HG03139 (cell line): ENCODE data around the gene SPATA31C1.
"Not testable (repeated sequence)": the region's sequence is repeated elsewhere in the genome, so short reads cannot be mapped to it uniquely, and the experiment has no call there.

Experiments used
- ATAC-seq: cut with Tn5 transposase; IDR thresholded peaks from one replicate; pipeline ENCODE4 v1.9.1; 2021; ENCODE audit not compliant: unreplicated experiment

SPATA31C1 gene

DNA sequence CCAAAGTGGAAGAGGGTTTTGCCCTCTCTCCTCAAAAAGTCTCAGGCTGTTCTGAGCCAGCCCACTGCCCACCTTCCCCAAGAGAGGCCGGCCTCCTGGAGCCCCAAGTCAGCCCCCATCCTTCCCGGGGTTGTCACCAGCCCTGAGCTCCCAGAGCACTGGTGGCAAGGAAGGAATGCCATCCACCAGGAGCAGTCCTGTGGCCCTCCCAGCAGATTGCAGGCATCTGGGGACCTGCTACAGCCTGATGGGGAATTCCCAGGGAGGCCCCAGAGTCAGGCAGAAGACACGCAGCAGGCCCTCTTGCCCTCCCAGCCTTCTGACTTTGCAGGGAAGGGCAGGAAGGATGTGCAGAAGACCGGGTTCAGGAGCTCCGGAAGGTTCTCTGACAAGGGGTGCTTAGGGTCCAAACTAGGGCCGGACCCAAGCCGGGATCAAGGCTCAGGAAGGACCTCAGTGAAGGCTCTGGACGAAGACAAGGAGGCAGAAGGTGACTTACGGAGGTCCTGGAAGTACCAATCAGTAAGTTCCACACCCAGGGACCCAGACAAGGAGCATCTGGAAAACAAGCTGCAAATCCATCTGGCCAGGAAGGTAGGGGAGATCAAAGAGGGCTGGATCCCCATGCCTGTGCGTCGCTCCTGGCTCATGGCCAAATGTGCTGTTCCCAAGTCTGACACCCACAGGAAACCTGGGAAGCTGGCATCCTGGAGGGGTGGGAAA lies 31.4 kb upstream of the SPATA31C1 start:
- no peak for ATAC-seq

DNA sequence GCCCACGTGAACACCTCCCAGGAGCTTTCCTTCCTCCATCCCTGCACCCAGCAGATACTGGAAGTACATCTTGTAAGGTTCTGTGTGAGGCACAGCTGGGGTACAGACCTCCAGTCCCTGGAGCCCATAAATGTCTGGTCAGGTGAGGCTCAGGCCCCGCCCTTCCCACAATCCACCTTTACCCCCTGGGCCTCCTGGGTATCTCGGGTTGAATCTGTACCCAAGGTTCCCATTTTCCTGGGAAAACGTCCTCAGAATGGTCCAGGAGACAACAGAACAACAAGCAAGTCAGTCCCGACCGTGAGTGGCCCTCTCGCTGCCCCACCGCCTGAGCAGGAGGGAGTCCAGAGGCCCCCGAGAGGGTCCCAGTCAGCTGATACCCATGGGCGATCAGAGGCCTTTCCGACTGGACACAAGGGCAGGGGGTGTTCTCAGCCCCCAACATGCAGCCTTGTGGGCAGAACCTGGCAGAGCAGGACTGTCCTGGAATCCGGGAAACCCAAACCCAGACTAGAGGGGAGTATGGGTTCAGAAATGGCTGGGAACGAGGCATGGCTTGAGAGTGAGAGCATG lies 30.7 kb upstream of the SPATA31C1 start:
- ATAC-seq: no peak

DNA sequence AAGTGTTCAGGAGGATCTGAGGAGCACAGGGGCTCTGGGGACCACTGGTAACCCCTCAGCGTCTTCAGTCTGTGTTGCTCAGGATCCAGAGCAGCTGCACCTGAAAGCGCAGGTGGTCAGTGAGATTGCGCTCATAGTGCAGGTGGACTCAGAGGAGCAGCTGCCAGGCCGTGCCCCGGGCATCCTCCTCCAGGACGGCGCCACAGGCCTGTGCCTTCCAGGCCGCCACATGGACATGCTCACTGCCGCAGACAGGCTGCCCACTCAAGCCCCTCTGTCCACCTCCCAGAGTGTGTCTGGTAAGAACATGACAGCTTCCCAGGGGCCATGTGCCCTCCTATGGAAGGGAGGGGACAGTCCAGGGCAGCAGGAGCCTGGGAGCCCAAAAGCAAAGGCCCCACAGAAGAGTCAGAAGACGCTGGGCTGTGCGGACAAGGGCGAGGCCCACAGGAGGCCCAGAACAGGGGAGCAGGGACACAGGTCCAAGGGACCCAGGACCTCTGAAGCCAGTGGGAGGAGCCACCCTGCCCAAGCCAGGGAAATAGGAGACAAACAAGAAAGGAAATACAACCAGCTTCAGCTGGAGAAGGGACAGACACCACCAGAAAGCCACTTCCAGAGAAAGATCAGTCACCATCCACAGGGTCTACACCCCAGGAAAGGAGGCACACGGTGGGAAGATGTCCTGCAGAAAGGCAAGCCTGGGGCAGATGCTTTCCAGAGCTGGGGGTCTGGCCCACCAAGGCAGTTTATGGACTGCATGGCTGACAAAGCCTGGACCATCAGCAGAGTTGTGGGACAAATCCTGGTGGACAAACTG lies 29.9 kb upstream of the SPATA31C1 start:
- no peak for ATAC-seq

DNA sequence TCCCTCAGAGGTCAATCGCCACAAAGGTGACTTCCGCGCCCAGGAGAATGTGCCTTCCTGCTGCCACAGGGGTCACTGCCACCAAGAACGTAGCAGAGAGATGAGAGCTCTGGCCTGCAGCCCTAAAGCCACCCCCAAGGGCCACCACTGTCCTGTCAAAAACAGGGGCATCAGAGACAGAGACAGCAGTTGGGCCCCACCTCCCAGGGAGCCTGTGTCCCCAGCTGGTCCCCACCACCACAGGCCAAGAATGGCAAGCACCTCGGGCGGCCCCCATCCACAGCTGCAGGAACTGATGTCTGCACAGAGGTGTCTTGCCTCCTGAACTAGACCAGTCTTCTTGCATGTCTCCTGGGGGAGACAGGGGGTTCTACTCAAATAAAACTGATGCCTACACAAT lies 29.3 kb upstream of the SPATA31C1 start:
- no peak for ATAC-seq

DNA sequence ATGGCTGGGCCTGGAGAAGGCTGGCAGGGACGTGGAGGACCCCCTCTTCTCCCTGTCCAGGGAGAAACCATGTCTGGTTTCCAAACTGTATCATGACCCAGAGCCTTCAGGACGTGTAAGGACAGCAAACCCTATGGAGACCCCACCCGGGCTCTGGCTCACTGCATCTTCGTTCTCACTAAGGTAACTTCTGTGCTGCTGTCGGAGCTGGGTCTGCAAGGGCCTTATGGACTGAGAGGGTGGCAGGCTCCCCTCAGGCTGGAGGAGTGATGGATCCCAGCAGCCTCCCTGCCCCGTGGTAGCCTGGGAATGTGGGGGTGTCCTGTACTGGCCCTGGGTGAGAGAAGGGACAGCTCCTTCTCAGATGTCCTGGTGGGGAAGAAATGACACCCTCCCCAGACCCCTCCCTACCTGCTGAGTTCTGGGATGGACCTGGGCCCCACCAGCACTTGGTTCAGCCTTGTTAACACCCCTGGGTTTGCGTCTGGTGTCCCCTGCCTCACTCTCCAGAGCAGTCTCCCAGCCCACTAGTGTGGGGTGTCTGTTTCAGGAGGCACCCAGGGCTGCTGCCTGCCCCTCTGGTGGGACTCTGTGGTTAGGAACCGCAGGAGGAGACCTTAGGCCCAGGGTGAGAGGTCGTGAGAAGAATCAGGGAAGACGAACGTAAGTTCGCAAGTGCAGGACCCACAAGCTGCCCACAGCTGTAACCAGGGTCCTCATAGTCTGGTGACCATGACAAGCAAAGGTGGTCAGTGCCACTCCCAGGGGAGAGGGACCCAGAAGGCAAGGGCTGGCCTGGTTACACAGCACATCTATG lies 28.5 kb upstream of the SPATA31C1 start:
- ATAC-seq: no peak

DNA sequence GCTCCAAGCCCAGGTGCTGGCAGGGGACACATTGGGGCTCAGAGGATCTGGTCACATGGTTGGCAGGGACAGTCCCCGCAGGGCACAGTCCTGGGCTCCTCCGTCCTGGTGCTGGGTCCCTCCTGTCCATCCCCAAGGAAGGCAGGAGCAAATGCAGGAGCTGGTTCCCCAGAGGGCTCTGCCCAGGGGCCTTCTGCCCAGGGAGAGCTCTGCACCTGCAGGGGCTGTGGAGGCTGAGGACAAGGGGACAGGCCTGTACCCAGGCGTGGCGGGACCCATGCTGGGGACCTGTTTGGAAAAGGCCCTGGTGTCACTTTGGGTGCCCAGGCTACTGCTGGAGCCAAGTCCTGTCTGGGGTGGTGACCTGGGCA lies 27.9 kb upstream of the SPATA31C1 start:
- no peak for ATAC-seq

DNA sequence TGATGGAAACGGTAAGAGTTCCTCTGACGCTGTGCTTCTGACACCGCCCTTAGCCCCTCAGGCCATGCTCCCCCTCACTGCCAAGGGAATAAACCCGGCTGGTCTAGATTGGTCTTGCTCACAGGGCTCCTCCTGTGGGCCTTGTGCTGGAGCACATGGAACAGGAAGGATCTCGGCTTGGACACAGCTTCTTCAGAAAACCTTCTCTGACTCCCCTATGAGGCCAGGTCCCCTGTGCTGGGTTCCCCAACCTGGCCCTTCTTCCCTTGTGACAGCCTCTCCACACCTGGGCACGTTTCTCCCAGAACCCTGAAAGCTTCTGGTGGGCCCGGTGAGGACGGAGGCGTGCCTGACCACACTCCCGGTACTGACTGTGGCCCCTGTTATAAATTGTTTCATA lies 26.9 kb upstream of the SPATA31C1 start:
- no peak for ATAC-seq

DNA sequence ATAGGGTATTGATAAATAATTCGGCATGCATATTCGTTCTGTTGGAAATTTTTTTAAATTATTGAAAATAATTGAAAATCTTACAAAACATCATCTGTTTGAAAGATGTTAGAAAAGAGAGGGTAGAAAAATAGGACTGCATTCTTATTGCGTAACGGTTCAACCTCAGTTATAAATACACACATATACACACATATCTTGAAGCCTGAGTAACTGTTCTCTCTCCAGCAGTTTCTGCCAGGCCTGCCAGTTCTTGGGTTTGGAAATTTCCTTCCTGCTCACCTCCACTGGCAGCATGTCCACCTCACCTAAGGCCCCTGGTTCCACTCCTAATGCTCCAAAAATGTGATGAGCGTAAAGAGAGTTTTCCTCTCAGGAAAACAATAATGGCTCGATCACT lies 26.0 kb upstream of the SPATA31C1 start:
- no peak for ATAC-seq

DNA sequence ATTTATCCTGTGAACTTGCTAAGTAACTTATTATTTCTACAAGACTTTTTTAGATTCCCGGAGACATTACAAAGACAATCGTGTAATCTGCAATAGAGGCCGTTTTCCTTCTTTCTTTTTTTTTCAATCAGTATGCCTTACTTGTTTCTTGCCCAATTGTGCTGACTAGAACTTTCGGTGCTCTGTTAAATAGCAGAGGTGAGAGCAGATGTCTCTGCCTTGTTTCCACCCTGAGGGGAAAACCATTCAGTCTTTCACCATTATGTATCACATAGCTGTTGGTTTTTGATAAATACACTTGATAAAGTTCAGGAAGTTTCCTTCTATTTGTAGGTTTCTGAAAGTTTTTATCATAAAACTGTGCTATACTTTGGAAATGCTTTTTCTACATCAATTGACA lies 24.8 kb upstream of the SPATA31C1 start:
- ATAC-seq: no peak

DNA sequence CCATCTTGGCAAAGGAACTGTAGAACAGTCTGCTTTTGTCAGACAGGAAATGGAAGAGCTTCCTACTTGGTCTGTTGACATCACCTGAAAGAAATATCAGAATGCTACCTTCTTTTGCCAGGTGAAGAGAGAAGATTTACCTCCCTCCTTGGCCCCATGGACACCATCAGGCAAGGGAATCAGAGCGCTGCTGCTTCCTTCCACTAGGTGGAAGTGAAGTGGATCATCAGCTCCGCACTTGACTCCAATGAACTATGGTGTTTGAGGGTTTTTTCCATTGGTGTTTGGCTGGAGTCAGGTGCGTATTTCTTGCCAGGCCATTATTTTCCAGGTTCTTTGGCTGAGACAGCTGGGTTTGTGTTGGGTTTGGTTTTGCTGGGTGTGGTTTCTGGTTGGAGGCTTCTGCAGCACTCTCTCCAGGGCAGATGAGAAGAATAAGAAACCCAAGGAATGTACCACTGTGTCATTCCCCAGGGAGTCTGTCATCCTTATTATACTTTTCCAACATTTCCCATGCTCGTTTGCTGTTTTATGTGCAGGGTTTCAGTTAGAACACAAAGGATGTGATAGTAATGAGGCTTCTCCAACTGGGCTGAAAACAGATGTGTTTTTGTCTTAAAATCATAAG lies 22.6 kb upstream of the SPATA31C1 start:
- no peak for ATAC-seq

DNA sequence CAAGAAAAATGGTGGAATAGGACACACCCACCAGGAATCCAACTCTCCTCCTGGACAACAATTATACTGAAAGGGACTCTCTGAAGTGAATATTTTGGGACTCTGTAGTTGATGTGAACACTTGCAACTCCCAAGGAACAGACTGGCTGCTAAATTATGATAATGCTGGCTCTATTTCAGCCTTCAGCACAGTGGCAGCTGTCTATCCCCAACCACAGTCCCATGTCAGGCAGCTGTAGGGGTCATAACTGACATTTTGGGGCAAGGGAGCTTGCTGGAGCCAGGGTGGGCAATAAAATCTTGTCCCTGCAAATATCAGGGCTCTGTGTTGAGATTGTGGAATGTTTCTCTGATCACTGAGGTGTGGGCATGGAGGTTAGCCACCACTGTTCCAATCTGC lies 20.9 kb upstream of the SPATA31C1 start:
- ATAC-seq: no peak

DNA sequence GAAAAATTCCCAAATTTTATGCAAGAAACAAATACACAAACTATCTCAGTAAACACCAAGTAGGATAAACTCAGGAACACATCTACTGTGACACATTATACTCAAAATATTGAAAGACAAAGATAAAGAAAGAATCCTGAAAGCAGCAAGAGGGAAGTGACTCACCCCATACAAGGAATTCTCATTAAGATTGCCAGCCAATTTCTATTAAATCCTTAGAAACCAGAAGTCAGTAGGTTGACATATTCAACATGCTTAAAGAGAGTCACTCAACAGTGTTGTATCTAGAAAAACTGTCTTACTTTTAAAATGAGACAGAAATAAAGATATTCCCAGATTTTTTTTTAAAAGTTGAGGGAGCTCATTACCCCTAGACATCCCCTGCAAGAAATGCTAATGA lies 19.6 kb upstream of the SPATA31C1 start:
- no peak for ATAC-seq

DNA sequence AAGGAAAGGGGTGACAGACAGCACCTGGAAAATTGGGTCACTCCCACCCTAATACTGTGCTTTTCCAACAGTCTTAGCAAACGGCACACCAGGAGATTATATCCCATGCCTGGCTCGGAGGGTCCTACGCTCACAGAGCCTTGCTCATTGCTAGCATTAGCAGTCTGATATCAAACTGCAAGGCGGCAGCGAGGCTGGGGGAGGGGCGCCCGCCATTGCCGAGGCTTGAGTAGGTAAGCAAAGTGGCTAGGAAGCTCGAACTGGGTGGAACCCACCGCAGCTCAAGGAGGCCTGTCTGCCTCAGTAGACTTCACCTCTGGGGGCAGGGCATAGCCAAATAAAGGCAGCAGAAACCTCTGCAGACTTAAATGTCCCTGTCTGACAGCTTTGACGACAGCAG lies 15.4 kb upstream of the SPATA31C1 start:
- ATAC-seq: not testable (repeated sequence)

DNA sequence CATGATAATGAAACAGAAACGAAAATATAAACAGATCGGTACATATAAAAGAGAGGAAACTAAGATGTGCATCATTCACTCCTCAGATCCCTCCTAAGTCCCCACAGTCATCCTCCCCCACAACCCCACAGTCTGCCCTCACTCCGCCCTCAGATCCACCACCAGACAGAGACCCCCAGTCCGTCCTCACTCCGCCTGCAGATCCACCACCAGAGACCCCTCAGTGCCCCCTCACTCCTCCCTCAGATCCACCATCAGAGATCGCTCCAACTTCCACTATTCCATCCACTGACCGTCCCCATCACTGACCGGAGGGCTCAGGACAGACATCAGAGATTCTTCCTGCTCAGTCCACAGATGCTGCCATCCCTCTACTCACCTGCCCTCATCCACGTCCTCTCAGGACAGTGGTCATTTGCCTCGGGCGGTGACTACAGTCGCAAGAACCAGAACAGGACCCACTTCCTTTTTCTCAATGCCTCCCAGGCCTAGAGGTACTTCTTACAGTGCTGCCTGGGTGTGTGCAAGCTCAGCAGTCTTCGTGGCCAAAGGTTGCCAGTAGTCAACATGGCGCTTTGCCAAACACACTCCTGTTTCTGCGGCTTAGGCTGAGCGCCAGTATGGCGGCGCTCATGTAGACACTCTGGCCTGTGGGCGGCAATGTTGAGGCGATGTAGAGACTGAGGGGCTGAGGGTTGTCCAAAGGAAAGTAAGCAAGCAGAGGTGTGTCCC lies 8.3 kb upstream of the SPATA31C1 start:
- no peak for ATAC-seq

DNA sequence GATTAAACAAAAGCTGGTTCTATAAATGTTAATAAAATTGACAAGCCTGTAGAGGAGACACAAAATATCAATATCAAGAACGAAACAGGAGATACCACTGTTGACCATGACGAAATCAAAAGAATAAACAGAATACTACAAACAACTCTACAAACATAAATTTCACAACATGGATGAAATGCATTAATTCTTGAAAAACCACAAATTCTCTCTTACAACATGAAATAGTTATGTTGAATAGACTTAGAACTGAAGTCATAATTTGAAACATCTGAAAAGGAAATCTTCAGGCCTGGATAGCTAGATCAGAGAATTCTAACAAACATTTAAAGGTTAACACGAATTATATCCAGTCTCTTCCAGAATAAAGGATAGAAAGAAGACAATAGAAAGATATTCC lies 6.9 kb upstream of the SPATA31C1 start:
- no peak for ATAC-seq

DNA sequence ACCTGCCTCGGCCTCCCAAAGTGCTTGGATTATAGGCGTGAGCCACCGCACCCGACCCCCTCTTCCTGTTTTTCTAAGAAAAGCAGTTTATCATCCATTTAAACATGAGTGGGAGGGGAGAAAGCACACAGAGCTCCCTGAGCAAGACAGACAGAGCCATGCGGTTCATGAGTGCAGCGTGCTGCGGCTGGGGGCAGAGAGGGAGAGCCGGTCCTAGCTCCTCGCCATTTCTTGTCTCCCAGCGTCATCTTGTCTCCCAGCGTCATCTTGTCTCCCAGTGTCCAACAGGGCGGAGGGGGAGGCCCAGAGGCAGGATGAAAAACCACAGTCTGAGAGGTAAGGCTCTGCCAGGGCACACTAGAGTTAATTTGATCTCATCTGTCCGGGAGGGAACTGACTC lies 1.3 kb downstream of the SPATA31C1 start:
- ATAC-seq: not testable (repeated sequence)

DNA sequence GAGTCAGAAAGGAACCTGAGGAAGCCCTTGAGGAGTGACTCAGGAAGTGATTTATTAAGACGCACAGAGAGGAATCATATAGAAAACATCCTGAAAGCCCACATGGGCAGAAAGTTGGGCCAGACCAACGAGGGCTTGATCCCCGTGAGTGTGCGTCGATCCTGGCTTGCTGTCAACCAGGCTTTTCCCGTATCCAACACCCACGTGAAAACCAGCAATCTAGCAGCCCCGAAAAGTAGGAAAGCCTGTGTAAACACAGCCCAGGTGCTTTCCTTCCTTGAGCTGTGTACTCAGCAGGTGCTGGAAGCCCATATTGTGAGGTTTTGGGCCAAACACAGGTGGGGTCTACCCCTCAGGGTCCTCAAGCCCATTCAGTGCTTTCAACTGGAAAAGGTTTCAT lies 3.8 kb downstream of the SPATA31C1 start:
- not testable (repeated sequence) for ATAC-seq

DNA sequence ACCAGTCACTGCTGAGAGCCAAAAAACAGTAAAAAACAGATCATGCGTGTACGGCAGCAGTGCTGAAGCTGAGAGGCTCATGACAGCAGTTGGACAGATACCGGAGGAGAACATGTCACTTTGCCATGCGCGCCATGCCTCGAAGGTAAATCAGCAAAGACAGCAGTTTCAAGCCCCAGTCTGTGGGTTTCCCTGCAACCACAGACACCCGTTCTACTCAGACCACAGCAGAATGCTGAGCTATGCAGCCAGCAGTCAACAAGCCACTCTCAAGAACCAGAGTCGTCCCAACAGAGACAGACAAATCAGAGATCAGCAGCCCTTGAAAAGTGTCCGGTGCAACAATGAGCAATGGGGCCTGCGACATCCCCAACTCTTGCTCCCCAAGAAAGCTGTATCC lies 5.2 kb downstream of the SPATA31C1 start:
- ATAC-seq: not testable (repeated sequence)

DNA sequence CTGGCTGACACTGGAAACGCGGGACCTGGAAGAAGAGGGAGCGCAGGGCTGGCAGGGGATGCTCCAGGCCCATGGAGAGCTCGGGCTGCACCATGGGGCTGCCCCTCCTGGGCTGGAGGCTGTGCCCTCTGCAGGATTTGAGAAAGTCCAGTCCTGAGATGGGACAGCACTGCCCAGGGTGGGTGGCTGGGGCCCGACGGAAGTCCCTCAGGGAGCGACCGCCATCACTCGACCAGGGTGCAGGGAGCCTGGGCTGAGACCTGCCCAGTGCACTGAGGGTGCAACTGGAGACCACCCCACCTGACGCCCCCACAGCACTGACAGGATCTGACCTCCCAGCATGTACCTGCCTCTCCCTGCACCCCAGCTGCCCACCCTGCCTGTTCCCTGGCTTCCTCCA lies 7.1 kb downstream of the SPATA31C1 start:
- not testable (repeated sequence) for ATAC-seq

DNA sequence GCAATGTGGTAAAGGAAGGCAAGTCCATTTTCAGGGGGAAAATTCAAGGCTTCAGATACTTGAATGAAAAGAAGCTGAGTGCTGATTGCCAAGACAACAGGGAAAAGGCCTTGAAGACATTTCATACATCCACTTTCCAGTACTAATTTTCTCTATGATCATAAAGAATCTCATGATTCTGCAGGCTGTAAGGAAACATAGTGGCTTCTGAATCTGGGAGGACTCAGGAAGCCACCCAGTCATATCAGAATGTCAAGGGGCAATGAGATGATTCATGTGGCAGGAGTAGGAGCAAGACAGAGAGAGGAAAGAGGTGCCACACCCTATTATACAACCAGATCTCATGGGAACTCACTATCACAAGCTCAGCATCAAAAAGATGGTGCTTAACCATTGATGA lies 11.4 kb downstream of the SPATA31C1 start:
- ATAC-seq: not testable (repeated sequence)
